ENCODE measurements around the gene ASPSCR1.

DNA sequence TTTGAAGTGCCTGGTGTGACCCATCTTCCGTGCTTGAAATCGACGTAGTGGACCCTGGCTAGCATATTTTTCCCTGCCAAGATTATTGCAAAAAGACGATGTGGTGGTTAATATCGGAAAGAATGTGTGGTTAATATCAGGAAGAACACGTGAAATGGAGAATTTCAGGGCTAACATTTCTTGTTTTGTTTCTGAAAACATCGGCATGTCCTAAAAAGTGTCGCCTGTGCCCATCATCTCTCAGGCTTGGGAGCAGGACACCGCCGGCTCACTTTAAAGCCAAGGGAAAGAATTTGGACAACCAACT is 60.4 kb downstream of the ASPSCR1 start:
- TF ChIP-seq, protein P1, sequence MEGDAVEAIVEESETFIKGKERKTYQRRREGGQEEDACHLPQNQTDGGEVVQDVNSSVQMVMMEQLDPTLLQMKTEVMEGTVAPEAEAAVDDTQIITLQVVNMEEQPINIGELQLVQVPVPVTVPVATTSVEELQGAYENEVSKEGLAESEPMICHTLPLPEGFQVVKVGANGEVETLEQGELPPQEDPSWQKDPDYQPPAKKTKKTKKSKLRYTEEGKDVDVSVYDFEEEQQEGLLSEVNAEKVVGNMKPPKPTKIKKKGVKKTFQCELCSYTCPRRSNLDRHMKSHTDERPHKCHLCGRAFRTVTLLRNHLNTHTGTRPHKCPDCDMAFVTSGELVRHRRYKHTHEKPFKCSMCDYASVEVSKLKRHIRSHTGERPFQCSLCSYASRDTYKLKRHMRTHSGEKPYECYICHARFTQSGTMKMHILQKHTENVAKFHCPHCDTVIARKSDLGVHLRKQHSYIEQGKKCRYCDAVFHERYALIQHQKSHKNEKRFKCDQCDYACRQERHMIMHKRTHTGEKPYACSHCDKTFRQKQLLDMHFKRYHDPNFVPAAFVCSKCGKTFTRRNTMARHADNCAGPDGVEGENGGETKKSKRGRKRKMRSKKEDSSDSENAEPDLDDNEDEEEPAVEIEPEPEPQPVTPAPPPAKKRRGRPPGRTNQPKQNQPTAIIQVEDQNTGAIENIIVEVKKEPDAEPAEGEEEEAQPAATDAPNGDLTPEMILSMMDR (IDR thresholded peaks at IDR 0.05 in 2 of 3, conservative IDR thresholded peaks at IDR 0.05 in 1 of 3; ENCODE audit: control insufficient read depth in 2 of 3, extremely low read depth in 1 of 3, insufficient read depth in 1 of 3, low read depth in 3 of 3, low read length in 3 of 3): no peak
- TF ChIP-seq POLR2AphosphoS2 (IDR thresholded peaks at IDR 0.05; ENCODE audit: low read depth, low read length): no peak
- TF ChIP-seq, protein P2, sequence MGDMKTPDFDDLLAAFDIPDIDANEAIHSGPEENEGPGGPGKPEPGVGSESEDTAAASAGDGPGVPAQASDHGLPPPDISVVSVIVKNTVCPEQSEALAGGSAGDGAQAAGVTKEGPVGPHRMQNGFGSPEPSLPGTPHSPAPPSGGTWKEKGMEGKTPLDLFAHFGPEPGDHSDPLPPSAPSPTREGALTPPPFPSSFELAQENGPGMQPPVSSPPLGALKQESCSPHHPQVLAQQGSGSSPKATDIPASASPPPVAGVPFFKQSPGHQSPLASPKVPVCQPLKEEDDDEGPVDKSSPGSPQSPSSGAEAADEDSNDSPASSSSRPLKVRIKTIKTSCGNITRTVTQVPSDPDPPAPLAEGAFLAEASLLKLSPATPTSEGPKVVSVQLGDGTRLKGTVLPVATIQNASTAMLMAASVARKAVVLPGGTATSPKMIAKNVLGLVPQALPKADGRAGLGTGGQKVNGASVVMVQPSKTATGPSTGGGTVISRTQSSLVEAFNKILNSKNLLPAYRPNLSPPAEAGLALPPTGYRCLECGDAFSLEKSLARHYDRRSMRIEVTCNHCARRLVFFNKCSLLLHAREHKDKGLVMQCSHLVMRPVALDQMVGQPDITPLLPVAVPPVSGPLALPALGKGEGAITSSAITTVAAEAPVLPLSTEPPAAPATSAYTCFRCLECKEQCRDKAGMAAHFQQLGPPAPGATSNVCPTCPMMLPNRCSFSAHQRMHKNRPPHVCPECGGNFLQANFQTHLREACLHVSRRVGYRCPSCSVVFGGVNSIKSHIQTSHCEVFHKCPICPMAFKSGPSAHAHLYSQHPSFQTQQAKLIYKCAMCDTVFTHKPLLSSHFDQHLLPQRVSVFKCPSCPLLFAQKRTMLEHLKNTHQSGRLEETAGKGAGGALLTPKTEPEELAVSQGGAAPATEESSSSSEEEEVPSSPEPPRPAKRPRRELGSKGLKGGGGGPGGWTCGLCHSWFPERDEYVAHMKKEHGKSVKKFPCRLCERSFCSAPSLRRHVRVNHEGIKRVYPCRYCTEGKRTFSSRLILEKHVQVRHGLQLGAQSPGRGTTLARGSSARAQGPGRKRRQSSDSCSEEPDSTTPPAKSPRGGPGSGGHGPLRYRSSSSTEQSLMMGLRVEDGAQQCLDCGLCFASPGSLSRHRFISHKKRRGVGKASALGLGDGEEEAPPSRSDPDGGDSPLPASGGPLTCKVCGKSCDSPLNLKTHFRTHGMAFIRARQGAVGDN (IDR thresholded peaks at IDR 0.05): no peak
- TF ChIP-seq POLR2A (IDR thresholded peaks at IDR 0.05; ENCODE audit: low read depth, low read length): no peak
- TF ChIP-seq, protein P3, sequence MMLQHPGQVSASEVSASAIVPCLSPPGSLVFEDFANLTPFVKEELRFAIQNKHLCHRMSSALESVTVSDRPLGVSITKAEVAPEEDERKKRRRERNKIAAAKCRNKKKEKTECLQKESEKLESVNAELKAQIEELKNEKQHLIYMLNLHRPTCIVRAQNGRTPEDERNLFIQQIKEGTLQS (IDR thresholded peaks at IDR 0.05; ENCODE audit: borderline replicate concordance, extremely low read depth, low read depth, low read length): no peak
- no peak for TF ChIP-seq KAT2A (conservative IDR thresholded peaks at IDR 0.05; ENCODE audit: control insufficient read depth, low read depth, low read length)
- TF ChIP-seq, protein P4, sequence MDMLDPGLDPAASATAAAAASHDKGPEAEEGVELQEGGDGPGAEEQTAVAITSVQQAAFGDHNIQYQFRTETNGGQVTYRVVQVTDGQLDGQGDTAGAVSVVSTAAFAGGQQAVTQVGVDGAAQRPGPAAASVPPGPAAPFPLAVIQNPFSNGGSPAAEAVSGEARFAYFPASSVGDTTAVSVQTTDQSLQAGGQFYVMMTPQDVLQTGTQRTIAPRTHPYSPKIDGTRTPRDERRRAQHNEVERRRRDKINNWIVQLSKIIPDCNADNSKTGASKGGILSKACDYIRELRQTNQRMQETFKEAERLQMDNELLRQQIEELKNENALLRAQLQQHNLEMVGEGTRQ (IDR thresholded peaks at IDR 0.05; ENCODE audit: borderline replicate concordance, low read depth, low read length): no peak
- TF ChIP-seq SRF (IDR thresholded peaks at IDR 0.05; ENCODE audit: low read depth in 2 of 2, low read length in 2 of 2): no peak
- no peak for TF ChIP-seq IKZF1 (conservative IDR thresholded peaks at IDR 0.05)
- TF ChIP-seq RCOR1 (conservative IDR thresholded peaks at IDR 0.05; ENCODE audit: low read depth, low read length): no peak
- TF ChIP-seq NFYB (IDR thresholded peaks at IDR 0.05; ENCODE audit: insufficient read depth, low read depth, low read length): no peak
- TF ChIP-seq, protein P5, sequence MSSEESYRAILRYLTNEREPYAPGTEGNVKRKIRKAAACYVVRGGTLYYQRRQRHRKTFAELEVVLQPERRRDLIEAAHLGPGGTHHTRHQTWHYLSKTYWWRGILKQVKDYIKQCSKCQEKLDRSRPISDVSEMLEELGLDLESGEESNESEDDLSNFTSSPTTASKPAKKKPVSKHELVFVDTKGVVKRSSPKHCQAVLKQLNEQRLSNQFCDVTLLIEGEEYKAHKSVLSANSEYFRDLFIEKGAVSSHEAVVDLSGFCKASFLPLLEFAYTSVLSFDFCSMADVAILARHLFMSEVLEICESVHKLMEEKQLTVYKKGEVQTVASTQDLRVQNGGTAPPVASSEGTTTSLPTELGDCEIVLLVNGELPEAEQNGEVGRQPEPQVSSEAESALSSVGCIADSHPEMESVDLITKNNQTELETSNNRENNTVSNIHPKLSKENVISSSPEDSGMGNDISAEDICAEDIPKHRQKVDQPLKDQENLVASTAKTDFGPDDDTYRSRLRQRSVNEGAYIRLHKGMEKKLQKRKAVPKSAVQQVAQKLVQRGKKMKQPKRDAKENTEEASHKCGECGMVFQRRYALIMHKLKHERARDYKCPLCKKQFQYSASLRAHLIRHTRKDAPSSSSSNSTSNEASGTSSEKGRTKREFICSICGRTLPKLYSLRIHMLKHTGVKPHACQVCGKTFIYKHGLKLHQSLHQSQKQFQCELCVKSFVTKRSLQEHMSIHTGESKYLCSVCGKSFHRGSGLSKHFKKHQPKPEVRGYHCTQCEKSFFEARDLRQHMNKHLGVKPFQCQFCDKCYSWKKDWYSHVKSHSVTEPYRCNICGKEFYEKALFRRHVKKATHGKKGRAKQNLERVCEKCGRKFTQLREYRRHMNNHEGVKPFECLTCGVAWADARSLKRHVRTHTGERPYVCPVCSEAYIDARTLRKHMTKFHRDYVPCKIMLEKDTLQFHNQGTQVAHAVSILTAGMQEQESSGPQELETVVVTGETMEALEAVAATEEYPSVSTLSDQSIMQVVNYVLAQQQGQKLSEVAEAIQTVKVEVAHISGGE (CRISPR knock-in tag; IDR thresholded peaks at IDR 0.05): no peak
- TF ChIP-seq, protein P6, sequence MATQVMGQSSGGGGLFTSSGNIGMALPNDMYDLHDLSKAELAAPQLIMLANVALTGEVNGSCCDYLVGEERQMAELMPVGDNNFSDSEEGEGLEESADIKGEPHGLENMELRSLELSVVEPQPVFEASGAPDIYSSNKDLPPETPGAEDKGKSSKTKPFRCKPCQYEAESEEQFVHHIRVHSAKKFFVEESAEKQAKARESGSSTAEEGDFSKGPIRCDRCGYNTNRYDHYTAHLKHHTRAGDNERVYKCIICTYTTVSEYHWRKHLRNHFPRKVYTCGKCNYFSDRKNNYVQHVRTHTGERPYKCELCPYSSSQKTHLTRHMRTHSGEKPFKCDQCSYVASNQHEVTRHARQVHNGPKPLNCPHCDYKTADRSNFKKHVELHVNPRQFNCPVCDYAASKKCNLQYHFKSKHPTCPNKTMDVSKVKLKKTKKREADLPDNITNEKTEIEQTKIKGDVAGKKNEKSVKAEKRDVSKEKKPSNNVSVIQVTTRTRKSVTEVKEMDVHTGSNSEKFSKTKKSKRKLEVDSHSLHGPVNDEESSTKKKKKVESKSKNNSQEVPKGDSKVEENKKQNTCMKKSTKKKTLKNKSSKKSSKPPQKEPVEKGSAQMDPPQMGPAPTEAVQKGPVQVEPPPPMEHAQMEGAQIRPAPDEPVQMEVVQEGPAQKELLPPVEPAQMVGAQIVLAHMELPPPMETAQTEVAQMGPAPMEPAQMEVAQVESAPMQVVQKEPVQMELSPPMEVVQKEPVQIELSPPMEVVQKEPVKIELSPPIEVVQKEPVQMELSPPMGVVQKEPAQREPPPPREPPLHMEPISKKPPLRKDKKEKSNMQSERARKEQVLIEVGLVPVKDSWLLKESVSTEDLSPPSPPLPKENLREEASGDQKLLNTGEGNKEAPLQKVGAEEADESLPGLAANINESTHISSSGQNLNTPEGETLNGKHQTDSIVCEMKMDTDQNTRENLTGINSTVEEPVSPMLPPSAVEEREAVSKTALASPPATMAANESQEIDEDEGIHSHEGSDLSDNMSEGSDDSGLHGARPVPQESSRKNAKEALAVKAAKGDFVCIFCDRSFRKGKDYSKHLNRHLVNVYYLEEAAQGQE (IDR thresholded peaks at IDR 0.05; ENCODE audit: low read depth, low read length): no peak
